Activated naive CD8-positive, alpha-beta T cell (primary cell): ENCODE measurements around the gene GJD4.
A peak's percentile ranks its signal among the peaks of the same experiment; 100 is the strongest.

ENCODE experiments used
- H3K27ac Mint-ChIP-seq: one replicate; pipeline ENCODE4 v1.8.0; 2021; ENCODE audit warnings: mixed read lengths
- H3K27me3 Mint-ChIP-seq: one replicate; pipeline ENCODE4 v1.8.0; 2021; ENCODE audit warnings: mixed read lengths
- H3K36me3 Mint-ChIP-seq: one replicate; pipeline ENCODE4 v1.8.0; 2021; ENCODE audit warnings: mixed read lengths
- H3K4me1 Mint-ChIP-seq: one replicate; pipeline ENCODE4 v1.8.0; 2021; ENCODE audit warnings: low read depth, mixed read lengths
- H3K4me3 Mint-ChIP-seq: one replicate; pipeline ENCODE4 v1.8.0; 2021; ENCODE audit warnings: mild to moderate bottlenecking, mixed read lengths
- H3K9me3 Mint-ChIP-seq: one replicate; pipeline ENCODE4 v1.8.0; 2021; ENCODE audit warnings: low read depth, mixed read lengths

GJD4 gene

GRCh38 chr10:35631404-35631803 is 26.3 kb downstream of the GJD4 start:
- H3K27me3 Mint-ChIP-seq, result peaks cover 17% of the 10 kb centered on the region
- peaks cover 3% of the 10 kb centered on the region for H3K4me1 Mint-ChIP-seq
- H3K9me3 Mint-ChIP-seq, result no peaks in the 10 kb centered on the region
- H3K36me3 Mint-ChIP-seq, result no peaks in the 10 kb centered on the region
- H3K27ac Mint-ChIP-seq, result no peak overlapping the region
- no peak overlapping the region for H3K4me3 Mint-ChIP-seq

GRCh38 chr10:35632027-35632426 is 26.9 kb downstream of the GJD4 start:
- Mint-ChIP-seq H3K4me1 (peaks cover 5% of the 10 kb centered on the region), H3K27me3 (peaks cover 22% of the 10 kb centered on the region), H3K36me3 (no peaks in the 10 kb centered on the region), H3K9me3 (no peaks in the 10 kb centered on the region), H3K4me3 (no peak overlapping the region), H3K27ac (no peak overlapping the region)

- Mint-ChIP-seq H3K4me3 (no peak overlapping the region), H3K4me1 (peaks cover 8% of the 10 kb centered on the region), H3K27me3 (peaks cover 27% of the 10 kb centered on the region)
These were observed 28.2 kb downstream of the GJD4 start for GRCh38 chr10:35633006-35633980.

GRCh38 chr10:35635576-35635975 is 30.4 kb downstream of the GJD4 start:
- no peaks in the 10 kb centered on the region for H3K9me3 Mint-ChIP-seq
- H3K36me3 Mint-ChIP-seq, result no peaks in the 10 kb centered on the region
- peaks cover 32% of the 10 kb centered on the region for H3K27me3 Mint-ChIP-seq
- peaks cover 12% of the 10 kb centered on the region for H3K4me1 Mint-ChIP-seq
- no peak overlapping the region for H3K4me3 Mint-ChIP-seq
- no peak overlapping the region for H3K27ac Mint-ChIP-seq

More at GRCh38 chr10:35633006-35633980, 28.2 kb downstream of the GJD4 start:
- Mint-ChIP-seq H3K9me3 (no peaks in the 10 kb centered on the region), H3K36me3 (no peaks in the 10 kb centered on the region), H3K27ac (no peak overlapping the region)

GRCh38 chr10:35636956-35637355 is 31.8 kb downstream of the GJD4 start:
- no peaks in the 10 kb centered on the region for H3K9me3 Mint-ChIP-seq

GRCh38 chr10:35637462-35637861 is 32.3 kb downstream of the GJD4 start:
- H3K4me1 Mint-ChIP-seq, result peaks cover 18% of the 10 kb centered on the region
- no peak overlapping the region for H3K27ac Mint-ChIP-seq
- no peaks in the 10 kb centered on the region for H3K9me3 Mint-ChIP-seq
- peaks cover 28% of the 10 kb centered on the region for H3K27me3 Mint-ChIP-seq
- no peak overlapping the region for H3K4me3 Mint-ChIP-seq
- no peaks in the 10 kb centered on the region for H3K36me3 Mint-ChIP-seq

More at GRCh38 chr10:35636956-35637355, 31.8 kb downstream of the GJD4 start:
- peaks cover 28% of the 10 kb centered on the region for H3K27me3 Mint-ChIP-seq
- H3K4me1 Mint-ChIP-seq, result peaks cover 16% of the 10 kb centered on the region
- no peaks in the 10 kb centered on the region for H3K36me3 Mint-ChIP-seq
- no peak overlapping the region for H3K4me3 Mint-ChIP-seq
- H3K27ac Mint-ChIP-seq, result no peak overlapping the region

- Mint-ChIP-seq H3K4me3 (peak overlapping the region; percentile 7), H3K27me3 (peaks cover 28% of the 10 kb centered on the region)
These were observed 33.0 kb downstream of the GJD4 start for GRCh38 chr10:35638101-35638500.

GRCh38 chr10:35639021-35639727 is 34.0 kb downstream of the GJD4 start:
- Mint-ChIP-seq H3K4me1 (peaks cover 30% of the 10 kb centered on the region), H3K36me3 (no peaks in the 10 kb centered on the region), H3K9me3 (no peaks in the 10 kb centered on the region), H3K4me3 (peak overlapping the region; percentile 76), H3K27ac (no peak overlapping the region), H3K27me3 (peaks cover 32% of the 10 kb centered on the region)

More at GRCh38 chr10:35638101-35638500, 33.0 kb downstream of the GJD4 start:
- Mint-ChIP-seq H3K36me3 (no peaks in the 10 kb centered on the region), H3K9me3 (no peaks in the 10 kb centered on the region), H3K4me1 (peaks cover 21% of the 10 kb centered on the region), H3K27ac (no peak overlapping the region)

- Mint-ChIP-seq H3K4me1 (peaks cover 36% of the 10 kb centered on the region), H3K27me3 (peaks cover 36% of the 10 kb centered on the region)
These were observed 34.7 kb downstream of the GJD4 start for GRCh38 chr10:35639728-35640401.

GRCh38 chr10:35640474-35640873 is 35.3 kb downstream of the GJD4 start:
- peaks cover 36% of the 10 kb centered on the region for H3K27me3 Mint-ChIP-seq
- peaks cover 36% of the 10 kb centered on the region for H3K4me1 Mint-ChIP-seq
- H3K36me3 Mint-ChIP-seq, result no peaks in the 10 kb centered on the region
- no peak overlapping the region for H3K27ac Mint-ChIP-seq
- peak overlapping the region; percentile 87 for H3K4me3 Mint-ChIP-seq
- no peaks in the 10 kb centered on the region for H3K9me3 Mint-ChIP-seq

More at GRCh38 chr10:35639728-35640401, 34.7 kb downstream of the GJD4 start:
- Mint-ChIP-seq H3K36me3 (no peaks in the 10 kb centered on the region), H3K27ac (no peak overlapping the region), H3K9me3 (no peaks in the 10 kb centered on the region), H3K4me3 (peak overlapping the region; percentile 76)

GRCh38 chr10:35640951-35641675 is 36.0 kb downstream of the GJD4 start:
- peaks cover 33% of the 10 kb centered on the region for H3K4me1 Mint-ChIP-seq
- H3K27me3 Mint-ChIP-seq, result peaks cover 30% of the 10 kb centered on the region
- H3K27ac Mint-ChIP-seq, result no peak overlapping the region
- H3K4me3 Mint-ChIP-seq, result peak overlapping the region; percentile 83
- no peaks in the 10 kb centered on the region for H3K36me3 Mint-ChIP-seq
- H3K9me3 Mint-ChIP-seq, result no peaks in the 10 kb centered on the region

GRCh38 chr10:35641676-35642034 is 36.5 kb downstream of the GJD4 start:
- Mint-ChIP-seq H3K4me1 (peaks cover 32% of the 10 kb centered on the region), H3K36me3 (no peaks in the 10 kb centered on the region), H3K9me3 (no peaks in the 10 kb centered on the region), H3K4me3 (no peak overlapping the region), H3K27ac (no peak overlapping the region), H3K27me3 (peaks cover 27% of the 10 kb centered on the region)

GRCh38 chr10:35642035-35642792 is 37.1 kb downstream of the GJD4 start, which contains the start of gene FZD8:
FZD8 (minus strand) TSS chr10:35642296; CDS start chr10:35641429, 867 bp downstream.
- H3K4me1 Mint-ChIP-seq, result peaks cover 30% of the 10 kb centered on the region
- no peaks in the 10 kb centered on the region for H3K36me3 Mint-ChIP-seq
- H3K4me3 Mint-ChIP-seq, result peak within 1 kb of the TSS; percentile 91
- no peak within 1 kb of the TSS for H3K27ac Mint-ChIP-seq
- peaks cover 25% of the 10 kb centered on the region for H3K27me3 Mint-ChIP-seq
- H3K9me3 Mint-ChIP-seq, result no peaks in the 10 kb centered on the region

GRCh38 chr10:35642793-35643114 is 37.6 kb downstream of the GJD4 start:
- Mint-ChIP-seq H3K27me3 (peaks cover 23% of the 10 kb centered on the region), H3K4me3 (peak overlapping the region; percentile 91), H3K36me3 (no peaks in the 10 kb centered on the region), H3K4me1 (peaks cover 28% of the 10 kb centered on the region), H3K27ac (no peak overlapping the region), H3K9me3 (no peaks in the 10 kb centered on the region)
